Dedifferentiated amniotic fluid mesenchymal stem cell (primary cell): ENCODE data around the gene CDK7.
"Not testable (repeated sequence)": the region's sequence is repeated elsewhere in the genome, so short reads cannot be mapped to it uniquely, and the experiment has no call there.

ENCODE experiments used
- DNase-seq: peaks from one replicate; pipeline ENCODE4 v3.0.0-alpha.2; 2016; ENCODE audit errors: extremely low spot score

CDK7 gene

DNA sequence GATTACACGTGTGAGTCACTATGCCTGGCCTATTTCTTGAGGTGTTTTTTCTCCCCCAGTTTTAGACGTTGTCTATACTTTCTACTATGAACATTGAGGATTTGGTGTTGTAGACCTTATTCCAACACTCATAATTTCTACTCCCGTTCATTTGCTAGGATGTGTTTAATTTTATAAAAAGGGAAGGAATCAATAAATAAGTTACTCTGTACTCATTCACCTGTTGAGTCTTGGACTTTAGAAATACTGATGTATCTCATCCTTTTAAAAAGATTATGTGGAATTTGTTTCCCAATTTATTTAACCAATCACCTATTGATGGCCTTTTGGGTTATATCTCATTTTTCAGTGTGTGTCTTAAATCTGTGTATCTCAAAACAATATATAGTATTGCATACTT lies 3.2 kb downstream of the CDK7 start:
- no peak for DNase-seq

DNA sequence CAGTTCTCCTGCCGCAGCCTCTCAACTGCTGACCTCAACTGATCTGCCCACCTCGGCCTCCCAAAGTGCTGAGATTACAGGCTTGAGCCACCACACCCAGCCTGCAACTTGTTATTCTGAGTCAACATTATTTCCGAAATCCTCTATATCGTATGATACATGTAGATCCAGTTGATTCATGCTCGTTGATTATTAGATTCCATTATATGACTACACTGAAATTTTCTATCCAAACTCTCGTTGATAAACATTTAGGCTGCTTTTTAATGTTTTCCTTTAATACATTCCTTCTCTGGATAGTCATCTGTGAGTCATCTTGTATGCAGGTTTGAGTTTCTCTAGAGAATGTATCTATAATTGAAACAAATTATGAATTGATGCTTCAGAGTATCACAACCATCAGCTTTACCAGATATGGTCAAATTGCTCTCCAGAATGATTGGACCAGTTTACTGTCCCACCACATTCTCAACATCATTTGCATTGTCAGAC lies 4.1 kb downstream of the CDK7 start:
- DNase-seq: peak; percentile 60

DNA sequence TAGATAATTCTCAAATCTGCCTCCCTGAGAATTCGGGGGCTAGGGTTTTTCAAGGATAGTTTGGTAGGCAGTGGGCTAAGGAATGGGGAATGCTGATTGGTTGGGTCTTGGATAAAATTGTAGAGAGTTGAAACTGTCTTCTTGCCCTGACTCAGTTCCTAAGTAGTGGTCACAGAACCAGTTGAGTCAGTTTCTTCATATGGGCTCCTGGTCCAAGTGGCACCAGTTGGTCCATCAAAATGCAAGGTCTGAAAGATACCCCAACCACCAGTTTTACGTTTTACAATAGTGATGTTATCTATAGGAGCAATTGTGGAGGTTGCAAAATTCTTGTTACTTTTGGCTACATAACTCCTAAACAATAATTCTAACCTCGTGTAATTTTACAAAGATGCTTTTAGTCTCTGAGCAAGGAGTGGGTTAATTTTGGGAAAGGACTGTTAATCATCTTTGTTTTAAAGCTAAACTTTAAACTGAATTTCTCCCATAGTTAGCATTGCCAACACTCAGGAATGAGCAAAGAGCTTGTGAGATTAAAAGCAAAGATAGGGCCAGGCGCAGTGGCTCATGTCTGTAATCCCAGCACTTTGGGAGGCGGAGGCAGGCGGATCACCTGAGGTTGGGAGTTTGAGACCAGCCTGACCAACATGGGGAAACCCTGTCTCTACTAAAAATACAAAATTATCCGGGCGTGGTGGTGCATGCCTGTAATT lies 7.7 kb downstream of the CDK7 start:
- DNase-seq: no peak

DNA sequence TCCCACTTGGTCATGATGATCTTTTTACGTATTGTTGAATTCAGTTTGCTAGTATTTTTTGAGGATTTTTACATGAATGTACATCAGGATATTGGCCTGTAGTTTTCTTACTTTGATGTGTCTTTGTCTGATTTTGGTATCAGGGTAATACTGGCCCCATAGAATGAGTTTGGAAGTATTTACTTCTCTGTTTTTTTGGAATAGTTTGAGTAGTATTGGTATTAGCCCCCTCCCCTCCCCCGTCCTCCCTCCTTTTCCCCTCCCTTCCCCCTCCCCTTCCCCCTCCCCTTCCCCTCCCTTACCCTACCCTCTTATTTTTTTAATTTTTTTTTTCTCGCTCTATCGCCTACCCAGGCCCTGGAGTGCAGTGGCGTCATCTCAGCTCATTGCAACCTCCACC lies 10.3 kb downstream of the CDK7 start:
- DNase-seq: no peak

DNA sequence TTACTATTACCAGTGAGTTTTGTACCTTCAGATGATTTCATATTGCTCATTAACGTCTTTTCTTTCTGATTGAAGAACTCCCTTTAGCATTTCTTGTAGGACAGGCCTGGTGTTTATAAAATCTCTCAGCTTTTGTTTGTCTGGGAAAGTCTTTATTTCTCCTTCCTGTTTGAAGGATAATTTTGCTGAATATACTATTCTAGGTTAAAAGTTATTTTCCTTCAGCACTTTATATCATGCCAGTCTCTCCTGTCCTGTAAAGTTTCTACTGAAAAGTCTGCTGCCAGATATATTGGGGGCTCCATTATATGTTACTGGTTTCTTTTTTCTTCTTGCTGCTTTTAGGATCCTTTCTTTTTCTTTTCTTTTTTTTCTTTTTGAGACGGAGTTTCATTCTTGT lies 13.3 kb downstream of the CDK7 start:
- no peak for DNase-seq

DNA sequence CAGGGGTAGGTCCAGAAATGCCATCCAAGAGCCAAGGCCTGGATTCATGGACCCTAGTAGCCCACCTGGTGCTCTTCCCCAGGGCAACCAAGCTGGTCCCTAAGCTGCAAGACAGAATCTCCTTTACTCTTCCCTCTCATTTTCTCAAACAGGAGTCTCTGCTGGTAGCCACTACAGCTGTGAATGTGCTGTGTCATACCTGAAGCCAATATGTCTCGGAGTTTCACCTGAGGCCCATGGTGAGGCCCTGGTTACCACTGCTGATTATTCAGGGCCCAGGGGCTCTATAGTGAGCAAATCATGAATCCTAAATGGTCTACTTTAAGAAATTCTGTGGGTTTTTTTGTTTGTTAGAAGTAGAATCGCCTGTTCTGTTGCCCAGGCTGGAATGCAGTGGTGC lies 15.9 kb downstream of the CDK7 start:
- no peak for DNase-seq

DNA sequence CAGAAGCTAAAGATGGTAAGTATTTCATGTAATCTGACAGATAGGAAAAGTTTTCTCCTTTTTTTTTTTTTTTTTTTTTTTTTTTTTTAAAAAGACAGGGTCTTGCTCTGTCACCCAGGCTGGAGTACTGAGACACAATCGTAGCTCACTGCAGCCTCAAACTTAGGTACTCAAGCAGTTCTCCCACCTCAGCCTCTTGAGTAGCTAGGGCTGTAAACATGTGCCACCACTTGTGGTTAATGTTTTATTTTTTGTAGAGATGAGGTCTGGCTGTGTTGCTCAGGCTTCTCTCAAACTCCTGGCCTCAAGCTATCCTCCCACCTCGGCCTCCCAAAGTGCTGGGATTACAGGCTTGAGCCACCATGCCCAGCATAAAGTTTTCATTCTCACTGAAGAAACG lies 17.8 kb downstream of the CDK7 start:
- no peak for DNase-seq

DNA sequence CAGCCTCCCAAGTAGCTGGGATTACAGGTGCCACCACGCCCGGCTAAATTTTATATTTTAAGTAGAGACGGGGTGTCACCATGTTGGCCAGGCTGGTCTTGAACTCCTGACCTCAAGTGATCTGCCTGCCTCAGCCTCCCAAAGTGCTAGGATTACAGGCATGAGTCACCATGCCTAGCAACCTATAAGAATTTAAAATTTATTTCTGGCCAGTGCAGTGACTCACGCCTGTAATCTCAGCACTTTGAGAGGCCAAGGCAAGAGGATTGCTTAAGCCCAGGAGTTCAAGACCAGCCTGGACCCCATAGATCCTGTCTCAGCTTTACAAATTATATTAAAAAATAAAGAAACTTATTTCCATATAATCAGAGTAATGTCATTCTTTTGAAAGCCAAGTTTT lies 21.3 kb downstream of the CDK7 start:
- not testable (repeated sequence) for DNase-seq

DNA sequence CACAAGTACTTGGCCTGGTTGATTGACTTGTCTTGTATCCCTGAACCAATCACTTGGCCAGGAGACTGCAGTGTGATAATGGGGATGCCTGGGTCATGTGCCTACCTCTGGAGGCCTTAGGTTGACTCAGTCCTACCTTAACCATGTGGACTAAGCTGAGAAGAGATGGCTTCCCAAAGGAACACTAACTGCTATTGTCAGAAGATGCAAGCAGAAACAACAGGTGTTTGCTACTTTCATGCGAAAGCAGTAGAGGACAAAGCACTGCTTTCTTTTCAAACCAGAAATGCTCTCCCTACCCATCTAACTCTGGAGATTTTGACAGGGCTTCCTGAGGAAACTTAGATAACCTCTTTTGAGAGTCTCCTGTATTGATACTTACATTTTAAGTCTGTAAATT lies 22.9 kb downstream of the CDK7 start:
- no peak for DNase-seq

DNA sequence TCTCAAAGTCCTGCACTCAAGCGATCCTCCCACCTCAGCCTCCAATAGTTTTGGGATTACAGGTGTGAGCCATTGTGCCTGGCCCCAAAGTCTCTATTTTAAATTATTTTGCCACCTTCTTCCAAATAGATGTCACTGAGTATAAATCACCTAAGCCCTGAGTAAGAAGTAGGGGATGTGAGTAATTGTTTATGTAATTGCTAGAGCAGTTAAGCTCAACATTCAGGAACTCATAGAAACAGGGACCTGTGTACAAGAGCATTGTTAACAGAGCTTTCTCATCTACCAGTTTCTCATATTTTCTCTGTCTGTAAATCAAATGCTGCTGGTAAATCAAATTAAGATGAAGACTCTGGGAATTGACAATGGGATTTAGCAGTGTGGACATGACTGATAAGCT lies 26.3 kb downstream of the CDK7 start:
- DNase-seq: no peak

DNA sequence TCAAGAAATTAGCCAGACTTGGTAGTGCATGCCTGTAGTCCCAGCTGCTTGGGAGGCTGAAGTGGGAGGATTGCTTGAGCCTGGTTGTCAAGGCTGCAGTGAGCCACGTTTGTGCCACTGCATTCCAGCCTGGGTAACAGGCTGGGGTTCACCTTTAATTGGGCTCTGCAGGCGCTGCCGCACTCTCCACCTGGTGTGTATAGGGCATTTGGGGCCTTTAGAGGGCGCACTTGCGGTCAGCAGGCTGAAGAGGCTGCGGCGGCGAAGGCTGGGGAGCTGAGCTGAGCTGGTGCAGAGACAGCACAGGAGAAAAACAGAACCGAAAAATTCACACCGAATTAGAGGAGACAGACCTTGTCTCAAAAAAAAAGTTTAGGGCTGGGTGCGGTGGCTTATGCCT lies 31.2 kb downstream of the CDK7 start:
- no peak for DNase-seq

DNA sequence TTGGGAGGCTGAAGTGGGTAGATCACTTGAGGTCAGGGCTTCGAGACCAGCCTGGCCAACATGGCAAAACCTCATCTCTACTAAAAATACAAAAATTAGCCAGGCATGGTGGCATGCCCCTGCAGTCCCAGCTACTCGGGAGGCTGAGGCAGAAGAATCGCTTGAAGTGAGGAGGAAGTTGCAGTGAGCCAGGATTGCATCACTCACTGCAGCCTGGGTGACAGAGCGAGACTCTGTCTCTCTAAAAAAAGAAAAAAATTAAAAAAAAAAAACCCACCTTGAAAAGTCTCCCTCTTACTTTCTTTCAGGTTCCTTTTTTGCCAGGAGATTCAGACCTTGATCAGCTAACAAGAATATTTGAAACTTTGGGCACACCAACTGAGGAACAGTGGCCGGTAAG lies 34.2 kb downstream of the CDK7 start:
- DNase-seq: no peak

DNA sequence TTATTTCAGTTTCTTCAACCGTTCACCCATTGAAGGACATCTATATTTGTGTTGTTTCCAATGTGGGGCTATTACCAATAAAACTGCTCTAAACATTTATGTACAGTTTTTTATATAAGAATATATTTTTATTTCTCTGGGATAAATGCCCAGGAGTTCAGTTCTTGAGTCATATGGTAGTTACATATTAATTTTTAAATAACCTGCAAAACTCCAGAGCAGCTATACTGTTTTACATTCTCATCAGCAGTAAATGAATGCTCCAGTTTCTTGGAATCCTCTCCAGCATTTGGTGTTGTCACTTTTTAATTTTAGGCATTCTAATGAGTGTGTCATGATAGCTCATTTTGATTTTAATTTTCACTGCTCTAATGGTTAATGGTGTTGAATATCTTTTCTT lies 36.2 kb downstream of the CDK7 start:
- DNase-seq: no peak

DNA sequence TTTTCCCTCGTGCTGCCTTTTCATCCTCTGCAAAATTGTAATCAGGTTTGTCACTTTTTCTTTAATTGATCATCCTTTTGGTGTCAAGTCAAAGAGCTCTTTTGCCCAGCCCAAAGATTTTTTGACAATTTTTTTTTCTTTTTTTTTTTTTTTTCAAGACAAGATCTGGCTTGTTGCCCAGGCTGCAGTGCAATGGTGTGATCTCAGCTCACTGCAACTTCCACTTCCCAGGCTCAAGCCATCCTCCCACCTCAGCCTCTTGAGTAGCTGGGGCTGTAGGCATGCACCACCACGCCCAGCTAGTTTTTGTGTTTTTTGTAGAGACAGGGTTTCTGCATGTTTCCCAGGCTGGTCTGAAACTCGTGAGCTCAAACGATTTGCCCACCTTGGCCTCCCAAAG lies 36.7 kb downstream of the CDK7 start:
- DNase-seq: peak; percentile 25

DNA sequence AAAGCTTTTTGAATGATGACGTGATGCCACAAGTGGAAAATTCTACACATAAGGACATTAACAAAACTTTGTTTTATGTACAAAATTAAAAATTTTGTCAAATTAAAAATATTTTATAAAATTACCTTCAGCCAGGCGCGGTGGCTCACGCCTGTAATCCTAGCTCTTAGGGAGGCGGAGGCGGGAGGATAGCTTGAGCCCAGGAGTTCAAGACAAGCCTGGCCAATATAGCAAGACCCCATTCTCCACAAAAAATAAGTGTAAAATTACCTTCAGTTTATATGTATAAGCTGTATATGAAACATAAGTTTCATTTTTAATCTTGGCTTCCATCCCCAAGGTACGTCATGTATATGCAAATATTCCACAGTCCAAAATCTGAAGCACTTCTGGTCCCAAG lies 40.9 kb downstream of the CDK7 start:
- no peak for DNase-seq

DNA sequence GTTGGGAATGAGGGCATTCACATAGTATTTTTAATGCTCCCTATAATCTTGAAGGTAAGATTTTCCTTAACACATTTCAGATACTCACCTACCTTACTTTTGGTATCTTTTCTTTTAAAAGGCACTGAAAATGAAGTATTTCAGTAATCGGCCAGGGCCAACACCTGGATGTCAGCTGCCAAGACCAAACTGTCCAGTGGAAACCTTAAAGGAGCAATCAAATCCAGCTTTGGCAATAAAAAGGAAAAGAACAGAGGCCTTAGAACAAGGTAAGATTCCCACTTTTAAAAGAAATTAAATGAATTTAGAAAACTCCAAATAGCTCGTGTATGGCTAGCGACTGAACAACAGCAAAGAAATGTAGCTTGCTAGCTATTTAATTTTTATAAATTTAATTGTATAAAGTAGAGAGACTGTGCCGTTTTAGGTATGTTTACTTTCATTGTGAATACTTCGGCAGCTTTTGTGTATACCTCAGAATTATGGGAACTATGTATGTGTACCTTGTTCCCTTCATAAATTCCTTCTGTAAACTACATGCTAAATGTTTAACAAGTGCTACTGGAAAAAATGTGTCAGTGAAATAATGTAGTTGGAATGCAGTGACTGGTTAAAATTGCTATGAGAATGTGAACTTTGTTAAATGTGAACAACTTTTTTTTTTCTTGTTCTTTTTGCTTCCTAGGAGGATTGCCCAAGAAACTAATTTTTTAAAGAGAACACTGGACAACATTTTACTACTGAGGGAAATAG lies 41.9 kb downstream of the CDK7 start:
- no peak for DNase-seq

DNA sequence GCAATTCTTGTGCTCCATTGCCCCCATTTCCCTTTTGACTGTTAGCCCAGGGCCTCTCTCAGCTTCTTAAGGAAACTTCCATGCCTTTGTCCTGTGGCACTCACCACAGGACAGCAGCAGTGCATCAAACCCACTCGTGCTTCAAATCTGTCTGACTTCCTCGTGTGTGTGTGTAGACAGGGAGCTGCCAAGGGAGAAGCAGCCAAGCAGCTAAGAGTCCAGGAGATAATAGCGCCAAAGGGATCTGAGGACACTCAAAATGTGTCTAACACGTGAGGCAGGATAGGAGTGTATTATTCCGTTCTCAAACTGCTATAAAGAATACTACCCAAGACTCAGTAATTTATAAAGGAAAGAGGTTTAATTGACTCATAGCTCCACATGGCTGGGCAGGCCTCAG lies 44.8 kb downstream of the CDK7 start:
- no peak for DNase-seq

DNA sequence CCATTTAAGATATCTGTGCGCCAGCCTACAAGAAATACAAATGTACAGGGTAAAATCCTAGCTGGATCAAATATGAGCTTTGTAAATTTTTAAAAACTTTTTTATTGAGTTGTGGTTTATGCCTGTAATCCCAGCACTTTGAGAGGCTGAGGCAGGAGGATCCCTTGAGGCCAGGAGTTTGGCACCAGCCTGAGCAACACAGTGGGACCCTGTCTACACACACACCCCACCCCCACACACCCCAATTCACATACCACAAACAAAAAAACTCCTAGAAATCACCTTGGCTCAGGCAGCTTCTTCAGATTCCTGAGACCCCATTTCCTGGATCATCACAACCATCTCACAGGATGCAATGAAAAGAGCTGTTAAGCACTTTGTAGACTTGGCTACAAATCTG lies 46.4 kb downstream of the CDK7 start:
- DNase-seq: no peak

DNA sequence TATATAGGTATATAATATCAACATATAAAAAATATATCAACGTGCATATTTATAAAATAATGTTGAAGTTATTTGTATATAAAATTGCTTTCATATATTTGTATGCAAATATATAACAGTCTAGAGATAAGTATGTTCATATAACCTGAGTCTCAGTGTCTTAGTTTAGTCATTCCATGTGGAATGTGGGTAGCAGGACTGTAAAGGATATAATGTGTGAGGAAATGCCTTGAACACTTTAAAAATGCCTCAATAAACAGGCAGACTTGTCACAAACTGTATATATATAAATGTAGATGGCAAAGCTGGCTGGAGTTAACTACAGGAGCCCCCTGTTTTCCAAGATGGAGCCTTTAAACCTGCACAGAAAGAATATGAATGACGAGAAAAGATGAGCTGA lies 49.5 kb downstream of the CDK7 start:
- DNase-seq: no peak

DNA sequence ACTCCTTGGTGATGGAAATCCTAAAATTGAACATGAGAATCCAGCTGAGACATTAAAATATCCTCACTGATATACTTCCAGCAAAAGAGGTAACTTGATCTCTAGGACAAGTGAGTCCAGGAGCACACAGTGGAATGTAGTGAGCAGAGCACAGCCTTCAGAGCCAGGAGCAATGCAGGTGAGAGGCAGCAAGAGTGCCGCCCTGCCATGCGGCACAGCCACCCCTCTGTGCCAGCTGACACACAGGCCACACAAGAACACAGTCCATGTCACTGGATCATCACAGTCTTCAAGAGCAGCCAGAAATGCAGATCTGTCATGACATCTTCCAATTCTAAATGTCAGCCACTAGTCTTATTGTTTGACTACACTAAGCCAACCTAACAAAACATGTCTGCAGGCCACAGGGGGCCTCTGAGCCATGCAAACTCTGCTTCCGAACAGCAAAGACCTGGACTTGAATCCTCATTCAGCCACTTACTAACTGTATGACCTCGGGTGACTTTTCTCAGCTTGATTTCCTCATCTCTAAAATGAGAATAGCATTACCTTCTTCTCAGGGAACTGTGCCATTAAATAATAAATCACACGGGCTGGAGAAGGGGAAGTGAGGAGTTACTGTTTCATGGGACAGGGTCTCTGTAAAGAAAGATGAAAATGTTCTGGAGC lies 50.9 kb downstream of the CDK7 start:
- DNase-seq: no peak

DNA sequence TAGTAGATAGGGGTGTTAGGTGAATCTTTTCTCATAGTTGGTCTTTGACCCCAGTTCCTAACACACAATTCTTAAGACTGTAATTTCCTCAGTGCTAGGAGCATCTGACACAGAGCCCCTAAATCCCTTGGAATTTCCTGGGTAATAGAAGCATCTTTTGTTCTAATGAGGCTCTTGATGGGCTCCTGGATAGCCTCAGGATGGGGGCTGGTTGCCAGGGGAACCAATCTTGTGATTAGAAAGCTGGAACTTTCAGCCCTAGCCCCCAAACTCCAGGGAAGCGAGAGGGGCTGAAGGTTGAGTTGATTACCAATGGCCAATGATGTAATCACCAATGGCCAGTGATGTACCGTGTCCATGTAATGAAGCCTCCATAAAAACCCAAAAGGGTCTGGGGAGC lies 53.4 kb downstream of the CDK7 start:
- DNase-seq: no peak

DNA sequence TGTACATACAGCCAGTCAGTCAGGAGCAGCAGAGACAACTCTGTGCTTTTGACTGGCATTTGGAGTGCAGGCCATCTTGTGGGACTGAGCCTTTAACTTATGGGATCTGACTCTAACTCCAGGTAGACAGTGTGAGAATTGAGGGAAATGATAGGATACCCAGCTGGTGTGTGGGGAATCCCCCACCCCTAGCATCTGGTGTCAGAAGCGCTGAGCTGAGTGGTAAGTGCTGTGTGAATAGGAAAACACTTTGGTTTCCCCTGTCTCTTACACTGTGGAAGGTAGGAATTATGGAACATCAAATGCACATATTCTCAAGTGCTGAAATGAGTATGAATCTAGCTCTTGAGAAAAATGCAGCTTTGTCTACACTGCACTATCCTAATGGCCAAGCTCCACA lies 54.0 kb downstream of the CDK7 start:
- DNase-seq: no peak

DNA sequence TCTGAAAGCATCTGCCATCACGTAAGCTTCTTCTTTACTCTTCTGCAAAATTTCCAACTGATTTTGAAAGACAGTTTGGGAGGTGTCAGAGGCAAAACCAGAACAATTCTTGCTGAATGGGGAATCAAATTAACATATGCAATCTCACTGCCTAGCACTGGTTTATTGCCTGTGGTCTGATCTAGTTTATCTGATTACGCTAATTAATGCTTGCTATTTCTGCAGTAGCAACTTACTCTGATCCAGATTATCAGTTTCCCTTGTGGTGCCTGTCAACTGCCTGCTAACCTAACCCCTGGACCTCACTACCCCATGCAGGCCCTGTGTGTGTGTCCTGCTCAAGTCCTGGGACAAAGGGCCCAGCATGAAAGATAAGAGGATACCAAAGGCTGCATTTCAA lies 57.6 kb downstream of the CDK7 start:
- no peak for DNase-seq
